Lower lobe of right lung (tissue), 2 donors: ENCODE results near the gene CCL7. TPM values are rescaled to one million over a fixed set of nuclear protein-coding genes. Genes with fewer than 3 reads are reported as not detected.

ENCODE experiments used
- ATAC-seq, 2 donors: fragments of 200-7000 bp; cut with Tn5 transposase; one replicate each; pipeline ENCODE4 v1.9.1; 2020 to 2022; ENCODE audit warnings: mild to moderate bottlenecking in 2 of 2, moderate library complexity in 2 of 2
- DNase-seq: peaks from one replicate; pipeline ENCODE4 v3.0.0-alpha.2; 2020
- H3K27ac ChIP-seq: fragments of 200-600 bp; one replicate; pipeline ENCODE4 v1.8.0; 2022
- H3K27me3 ChIP-seq: fragments of 200-600 bp; one replicate; pipeline ENCODE4 v1.8.0; 2022; ENCODE audit warnings: low read depth
- H3K36me3 ChIP-seq: fragments of 200-600 bp; one replicate; pipeline ENCODE4 v1.8.0; 2022; ENCODE audit warnings: mild to moderate bottlenecking
- H3K4me1 ChIP-seq: fragments of 200-600 bp; one replicate; pipeline ENCODE4 v1.8.0; 2022
- H3K4me3 ChIP-seq: fragments of 200-600 bp; one replicate; pipeline ENCODE4 v1.8.0; 2022; ENCODE audit warnings: mild to moderate bottlenecking
- H3K9me3 ChIP-seq: fragments of 200-600 bp; one replicate; pipeline ENCODE4 v1.8.0; 2022
- intact Hi-C: fragments of 100-400 bp; cut with DNase I; formaldehyde crosslinking; loops from one replicate; pipeline ENCODE4 v1.11.0; 2022
- total RNA-seq: library from RNA; stranded (reverse); fragmentation: NEBNext Ultra II Directional; extraction: Animal tissue kit (Norgen Biotek cat#: 25700); gene quantifications from one replicate; pipeline ENCODE4 v1.2.1, GENCODE V29; 2021
- TF ChIP-seq, protein P1 (sequence below): fragments of 200-600 bp; IDR thresholded peaks from one replicate; pipeline ENCODE4 v1.8.0; 2022; ENCODE audit warnings: antibody characterized with exemption, mild to moderate bottlenecking
- donor health status: DM: no; HTN: yes; CAD: no; lungs with severe emphysema.

Gene CCL7
- total RNA-seq, 1 donor from 2014 or later = not detected

DNA sequence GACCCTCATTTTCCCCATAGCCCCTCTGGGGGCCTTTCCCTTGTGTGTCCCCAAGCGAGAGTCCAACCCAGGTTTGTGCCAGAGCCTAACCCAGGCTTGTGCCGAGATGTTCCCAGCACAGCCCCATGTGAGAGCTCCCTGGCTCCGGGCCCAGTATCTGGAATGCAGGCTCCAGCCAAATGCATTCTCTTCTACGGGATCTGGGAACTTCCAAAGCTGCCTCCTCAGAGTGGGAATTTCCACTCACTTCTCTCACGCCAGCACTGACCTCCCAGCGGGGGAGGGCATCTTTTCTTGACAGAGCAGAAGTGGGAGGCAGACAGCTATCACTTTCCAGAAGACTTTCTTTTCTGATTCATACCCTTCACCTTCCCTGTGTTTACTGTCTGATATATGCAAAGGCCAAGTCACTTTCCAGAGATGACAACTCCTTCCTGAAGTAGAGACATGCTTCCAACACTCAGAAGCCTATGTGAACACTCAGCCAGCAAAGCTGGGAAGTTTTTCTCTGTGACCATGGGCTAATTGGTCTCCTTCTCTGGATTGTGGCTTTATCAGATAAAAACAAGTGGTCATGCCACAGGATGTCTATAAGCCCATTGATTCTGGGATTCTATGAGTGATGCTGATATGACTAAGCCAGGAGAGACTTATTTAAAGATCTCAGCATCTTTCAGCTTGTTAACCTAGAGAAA lies 17.4 kb upstream of the CCL7 start:
- DNase-seq = peak; percentile 87
- Histone ChIP-seq H3K27me3 (no peaks in the 10 kb centered on the region), H3K9me3 (no peaks in the 10 kb centered on the region), H3K4me1 (peaks cover 90% of the 10 kb centered on the region), H3K4me3 (no peak overlapping the region), H3K27ac (peak overlapping the region; percentile 71), H3K36me3 (no peaks in the 10 kb centered on the region)
- TF ChIP-seq, protein P1, sequence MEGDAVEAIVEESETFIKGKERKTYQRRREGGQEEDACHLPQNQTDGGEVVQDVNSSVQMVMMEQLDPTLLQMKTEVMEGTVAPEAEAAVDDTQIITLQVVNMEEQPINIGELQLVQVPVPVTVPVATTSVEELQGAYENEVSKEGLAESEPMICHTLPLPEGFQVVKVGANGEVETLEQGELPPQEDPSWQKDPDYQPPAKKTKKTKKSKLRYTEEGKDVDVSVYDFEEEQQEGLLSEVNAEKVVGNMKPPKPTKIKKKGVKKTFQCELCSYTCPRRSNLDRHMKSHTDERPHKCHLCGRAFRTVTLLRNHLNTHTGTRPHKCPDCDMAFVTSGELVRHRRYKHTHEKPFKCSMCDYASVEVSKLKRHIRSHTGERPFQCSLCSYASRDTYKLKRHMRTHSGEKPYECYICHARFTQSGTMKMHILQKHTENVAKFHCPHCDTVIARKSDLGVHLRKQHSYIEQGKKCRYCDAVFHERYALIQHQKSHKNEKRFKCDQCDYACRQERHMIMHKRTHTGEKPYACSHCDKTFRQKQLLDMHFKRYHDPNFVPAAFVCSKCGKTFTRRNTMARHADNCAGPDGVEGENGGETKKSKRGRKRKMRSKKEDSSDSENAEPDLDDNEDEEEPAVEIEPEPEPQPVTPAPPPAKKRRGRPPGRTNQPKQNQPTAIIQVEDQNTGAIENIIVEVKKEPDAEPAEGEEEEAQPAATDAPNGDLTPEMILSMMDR = no peak
- ATAC-seq = peak; percentile 80 to 81
- intact Hi-C loops = no loop called here

DNA sequence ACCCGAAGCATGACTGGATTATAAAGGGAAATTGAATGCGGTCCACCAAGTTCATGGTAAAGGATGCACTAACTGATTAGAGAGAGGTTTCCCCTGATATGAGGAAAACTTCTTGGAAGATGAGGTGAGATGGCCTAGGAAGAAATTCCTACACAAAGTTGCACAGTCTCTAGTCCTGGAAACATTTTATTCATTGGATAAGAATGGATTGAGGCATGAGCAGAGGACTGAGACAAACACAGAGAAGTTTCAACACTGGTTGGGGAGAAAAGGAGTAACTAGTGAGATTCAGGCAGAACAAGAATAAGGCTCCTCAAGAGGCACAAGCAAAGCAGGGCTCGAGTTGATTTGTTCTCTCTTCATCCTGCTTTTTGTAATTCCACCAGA lies 16.9 kb upstream of the CCL7 start:
- TF ChIP-seq, protein P1 = no peak
- no peaks in the 10 kb centered on the region for H3K36me3 ChIP-seq
- no peak for ATAC-seq
- H3K4me1 ChIP-seq = peaks cover 86% of the 10 kb centered on the region
- intact Hi-C loops = no loop called here
- no peak for DNase-seq
- peak overlapping the region; percentile 71 for H3K27ac ChIP-seq
- no peaks in the 10 kb centered on the region for H3K9me3 ChIP-seq
- no peak overlapping the region for H3K4me3 ChIP-seq
- H3K27me3 ChIP-seq = no peaks in the 10 kb centered on the region

DNA sequence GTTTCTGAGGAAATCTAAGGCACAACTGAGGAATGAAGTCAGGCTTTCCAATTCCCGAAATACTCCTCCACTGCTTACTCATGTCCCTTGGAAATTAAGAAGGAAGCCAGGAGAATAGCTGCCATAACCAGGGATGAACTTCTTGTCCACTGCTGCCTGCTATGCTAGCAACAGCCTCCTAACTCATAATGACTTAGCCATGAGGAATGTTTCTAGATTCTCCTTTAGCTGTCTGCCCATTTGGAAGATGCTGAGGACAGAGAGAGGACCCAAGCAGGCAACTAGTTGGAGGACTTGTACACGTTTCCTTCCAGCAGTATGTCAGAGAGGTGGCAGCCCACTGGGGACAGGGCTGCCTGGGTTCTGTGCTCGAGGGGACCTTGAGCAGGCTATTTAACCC lies 15.9 kb upstream of the CCL7 start:
- Histone ChIP-seq H3K4me3 (no peak overlapping the region), H3K36me3 (no peaks in the 10 kb centered on the region), H3K9me3 (no peaks in the 10 kb centered on the region), H3K27me3 (no peaks in the 10 kb centered on the region), H3K4me1 (peaks cover 76% of the 10 kb centered on the region), H3K27ac (peak overlapping the region; percentile 71)
- TF ChIP-seq, protein P1 = no peak
- intact Hi-C loops = no loop called here
- DNase-seq = no peak
- ATAC-seq = peak; percentile 9 to 18

DNA sequence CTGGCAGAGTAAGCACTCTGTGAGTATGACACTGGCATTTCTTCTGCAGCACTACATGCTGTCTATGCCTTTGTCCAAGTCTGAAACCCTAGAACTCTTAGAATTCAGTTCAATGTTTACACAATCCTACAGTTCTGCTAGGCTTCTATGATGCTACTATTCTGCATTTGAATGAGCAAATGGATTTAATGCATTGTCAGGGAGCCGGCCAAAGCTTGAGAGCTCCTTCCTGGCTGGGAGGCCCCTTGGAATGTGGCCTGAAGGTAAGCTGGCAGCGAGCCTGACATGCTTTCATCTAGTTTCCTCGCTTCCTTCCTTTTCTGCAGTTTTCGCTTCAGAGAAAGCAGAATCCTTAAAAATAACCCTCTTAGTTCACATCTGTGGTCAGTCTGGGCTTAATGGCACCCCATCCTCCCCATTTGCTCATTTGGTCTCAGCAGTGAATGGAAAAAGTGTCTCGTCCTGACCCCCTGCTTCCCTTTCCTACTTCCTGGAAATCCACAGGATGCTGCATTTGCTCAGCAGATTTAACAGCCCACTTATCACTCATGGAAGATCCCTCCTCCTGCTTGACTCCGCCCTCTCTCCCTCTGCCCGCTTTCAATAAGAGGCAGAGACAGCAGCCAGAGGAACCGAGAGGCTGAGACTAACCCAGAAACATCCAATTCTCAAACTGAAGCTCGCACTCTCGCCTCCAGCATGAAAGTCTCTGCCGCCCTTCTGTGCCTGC lies 15.2 kb upstream of the CCL7 start, which contains the start of gene CCL2:
CCL2 (plus strand) TSS at position 635 of the 730 bp plus-strand sequence; CDS start at position 700, 65 bp downstream.
- intact Hi-C loops = no loop called here
- peak; percentile 69 to 70 for ATAC-seq
- peaks cover 69% of the 10 kb centered on the region for H3K4me1 ChIP-seq

DNA sequence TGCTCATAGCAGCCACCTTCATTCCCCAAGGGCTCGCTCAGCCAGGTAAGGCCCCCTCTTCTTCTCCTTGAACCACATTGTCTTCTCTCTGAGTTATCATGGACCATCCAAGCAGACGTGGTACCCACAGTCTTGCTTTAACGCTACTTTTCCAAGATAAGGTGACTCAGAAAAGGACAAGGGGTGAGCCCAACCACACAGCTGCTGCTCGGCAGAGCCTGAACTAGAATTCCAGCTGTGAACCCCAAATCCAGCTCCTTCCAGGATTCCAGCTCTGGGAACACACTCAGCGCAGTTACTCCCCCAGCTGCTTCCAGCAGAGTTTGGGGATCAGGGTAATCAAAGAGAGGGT lies 14.7 kb upstream of the CCL7 start:
- DNase-seq (no peak), ATAC-seq (no peak)
- TF ChIP-seq, protein P1 = no peak
- Histone ChIP-seq H3K27me3 (no peaks in the 10 kb centered on the region), H3K9me3 (no peaks in the 10 kb centered on the region), H3K36me3 (no peaks in the 10 kb centered on the region), H3K4me1 (peaks cover 64% of the 10 kb centered on the region), H3K27ac (peak overlapping the region; percentile 71), H3K4me3 (peak overlapping the region; percentile 51)
- intact Hi-C loops = no loop called here

More for the DNA sequence above, 15.2 kb upstream of the CCL7 start, which contains the start of gene CCL2:
- TF ChIP-seq, protein P1 = no peak
- peak within 1 kb of the TSS; percentile 71 for H3K27ac ChIP-seq
- H3K27me3 ChIP-seq = no peaks in the 10 kb centered on the region
- H3K4me3 ChIP-seq = peak within 1 kb of the TSS; percentile 51
- no peaks in the 10 kb centered on the region for H3K9me3 ChIP-seq
- H3K36me3 ChIP-seq = no peaks in the 10 kb centered on the region
- peak; percentile 61 for DNase-seq
